NB4 (cell line): ENCODE measurements around the gene IL17D.

Experiments used
- CTCF ChIP-seq: IDR thresholded peaks from one replicate; pipeline ENCODE4 v1.5.1; 2012; ENCODE audit warnings: low read depth, low read length
- POLR2A ChIP-seq: IDR thresholded peaks from 2 replicates; pipeline ENCODE4 v1.6.1; 2011; ENCODE audit warnings: mild to moderate bottlenecking; ENCODE audit not compliant: insufficient read length; ENCODE audit errors: extremely low read depth

- TF ChIP-seq CTCF: no peak
- TF ChIP-seq POLR2A: no peak
Measured at GRCh38 chr13:20760872-20761271, 57.4 kb downstream of the IL17D start.
